CD4-positive, alpha-beta T cell (primary cell): ENCODE data around the gene POLR3E. TPM values are rescaled to one million over a fixed set of nuclear protein-coding genes. Genes with fewer than 3 reads are reported as not detected.
A peak's percentile ranks its signal among the peaks of the same experiment; 100 is the strongest.

Experiments
- ATAC-seq: fragments of 200-7000 bp; cut with Tn5 transposase; one replicate; pipeline ENCODE4 v1.10.0; 2022; ENCODE audit warnings: mild to moderate bottlenecking; ENCODE audit not compliant: poor library complexity
- CTCF ChIA-PET: fragments of 350-600 bp; sonication (Branson Sonifier 250); formaldehyde crosslinking; loops from one replicate; lab custom pipeline; 2021; ENCODE audit warnings: antibody characterized with exemption, inconsistent platforms; lab: Charles Lee
- POLR2A ChIA-PET: fragments of 350-600 bp; sonication (Branson Sonifier 250); formaldehyde crosslinking; loops from one replicate; lab custom pipeline; 2021; ENCODE audit warnings: antibody characterized with exemption, inconsistent platforms; lab: Charles Lee
- DNase-seq, 14 experiments: peaks; one replicate each; pipeline ENCODE4 v3.0.0-alpha.2; 2013 to 2020; ENCODE audit warnings: mixed read lengths in 2 of 14
- H3K27ac ChIP-seq, 2 donors: one replicate each; pipeline versions ENCODE4 v1.5.1 to v1.7.0; 2013; ENCODE audit warnings: low read length in 2 of 2, low read depth in 1 of 2, mild to moderate bottlenecking in 1 of 2
- H3K27me3 ChIP-seq, 2 experiments: 1 replicate in 1 of 2; 2 replicates in 1 of 2; pipeline versions ENCODE4 v1.6.1 to v1.7.0; 2013; ENCODE audit warnings: low read length in 2 of 2, control low read depth in 1 of 2, mild to moderate bottlenecking in 1 of 2, moderate library complexity in 1 of 2; ENCODE audit not compliant: insufficient read depth in 2 of 2, control insufficient read depth in 1 of 2
- H3K36me3 ChIP-seq: one replicate; pipeline ENCODE4 v1.6.1; 2013; ENCODE audit warnings: low read length, control low read depth; ENCODE audit not compliant: insufficient read depth
- H3K4me1 ChIP-seq: one replicate; pipeline ENCODE4 v1.6.1; 2013; ENCODE audit warnings: low read length, control low read depth; ENCODE audit not compliant: insufficient read depth
- H3K4me3 ChIP-seq: one replicate; pipeline ENCODE4 v1.5.1; 2013; ENCODE audit warnings: mild to moderate bottlenecking, low read length, moderate library complexity
- H3K9me3 ChIP-seq, 2 experiments: 1 replicate in 1 of 2; 2 replicates in 1 of 2; pipeline versions ENCODE4 v1.6.1 to v1.7.0; 2013; ENCODE audit warnings: low read length in 2 of 2, mild to moderate bottlenecking in 2 of 2, control low read depth in 1 of 2, moderate library complexity in 1 of 2; ENCODE audit not compliant: control insufficient read depth in 1 of 2, insufficient read depth in 1 of 2
- H3K27ac Mint-ChIP-seq: one replicate; pipeline ENCODE4 v1.8.0; 2020; ENCODE audit warnings: mixed read lengths
- H3K27me3 Mint-ChIP-seq: one replicate; pipeline ENCODE4 v1.8.0; 2021; ENCODE audit warnings: mixed read lengths
- H3K36me3 Mint-ChIP-seq: one replicate; pipeline ENCODE4 v1.8.0; 2021; ENCODE audit warnings: low read depth, mixed read lengths
- H3K4me1 Mint-ChIP-seq: one replicate; pipeline ENCODE4 v1.8.0; 2021; ENCODE audit warnings: low read depth, mixed read lengths
- H3K4me3 Mint-ChIP-seq: one replicate; pipeline ENCODE4 v1.8.0; 2020; ENCODE audit warnings: mild to moderate bottlenecking, mixed read lengths
- H3K9me3 Mint-ChIP-seq: one replicate; pipeline ENCODE4 v1.8.0; 2020; ENCODE audit warnings: mixed read lengths
- CTCF ChIP-seq: fragments of 200-600 bp; IDR thresholded peaks from one replicate; pipeline ENCODE4 v1.8.0; 2022; ENCODE audit warnings: antibody characterized with exemption, mild to moderate bottlenecking
- intact Hi-C, 2 experiments: fragments of 100-400 bp; cut with DNase I in 1 of 2; cut with micrococcal nuclease in 1 of 2; formaldehyde crosslinking; loops; one replicate each; pipeline versions ENCODE4 v1.15.1 to v1.9.0; 2023 to 2025; cut with DNase I, micrococcal nuclease
- total RNA-seq, 174 experiments: library from RNA in 2 of 174; stranded (reverse) in 2 of 174; gene quantifications; one replicate each; pipeline ENCODE4 v1.2.3 and lab custom pipeline; 2021 to 2026

Gene POLR3E
- total RNA-seq, 2 experiments from 2014 or later = 239 to 242 TPM

- Histone ChIP-seq H3K36me3 (peaks cover 83% of the 10 kb centered on the region), H3K9me3 (no peaks in the 10 kb centered on the region), H3K27ac (no peak overlapping the region), H3K4me1 (peaks cover 13% of the 10 kb centered on the region), H3K4me3 (no peak overlapping the region), H3K27me3 (no peaks in the 10 kb centered on the region)
- H3K4me3 Mint-ChIP-seq = no peak overlapping the region
- no peaks in the 10 kb centered on the region for H3K9me3 Mint-ChIP-seq
- POLR2A ChIA-PET = interaction anchor here (2.0 kb wide), 1 partner anchor 31 kb away, joined by 8 read pairs; no protein-coding TSS in a partner anchor
- DNase-seq = no peak
- H3K4me1 Mint-ChIP-seq = peaks cover 15% of the 10 kb centered on the region
- H3K36me3 Mint-ChIP-seq = peaks cover 86% of the 10 kb centered on the region
- intact Hi-C loops = loop anchor here in 1 of 2 experiments (5.0 kb wide), 2 partner anchors 46 to 96 kb away; partner anchors contain the start of gene CDR2
- no peak for ATAC-seq
- CTCF ChIA-PET = no interaction called here
- TF ChIP-seq CTCF = no peak
- H3K27ac Mint-ChIP-seq = no peak overlapping the region
- no peaks in the 10 kb centered on the region for H3K27me3 Mint-ChIP-seq
Measured at GRCh38 chr16:22326369-22326652, 29.1 kb downstream of the POLR3E start.

- Mint-ChIP-seq H3K36me3 (peaks cover 90% of the 10 kb centered on the region), H3K27ac (peak overlapping the region; percentile 30), H3K9me3 (no peaks in the 10 kb centered on the region), H3K4me3 (no peak overlapping the region), H3K4me1 (peaks cover 19% of the 10 kb centered on the region), H3K27me3 (no peaks in the 10 kb centered on the region)
- H3K36me3 ChIP-seq = peaks cover 83% of the 10 kb centered on the region
- POLR2A ChIA-PET = interaction anchor here (2.0 to 4.2 kb wide), 2 partner anchors 31 to 46 kb away, joined by 8 to 21 read pairs; no protein-coding TSS in a partner anchor
- DNase-seq = peak in 1 of 14 experiments; percentile 9
- CTCF ChIA-PET = no interaction called here
- peaks cover 7% of the 10 kb centered on the region for H3K4me1 ChIP-seq
- TF ChIP-seq CTCF = no peak
- intact Hi-C loops = loop anchor here in 1 of 2 experiments (5.0 kb wide), 2 partner anchors 45 to 95 kb away; partner anchors contain the start of gene CDR2
- H3K9me3 ChIP-seq = no peaks in the 10 kb centered on the region
- H3K27me3 ChIP-seq = no peaks in the 10 kb centered on the region
- ATAC-seq = no peak
- H3K27ac ChIP-seq = no peak overlapping the region
- no peak overlapping the region for H3K4me3 ChIP-seq
Measured at GRCh38 chr16:22326771-22327445, 29.7 kb downstream of the POLR3E start.

GRCh38 chr16:22327446-22327775 lies 30.2 kb downstream of the POLR3E start:
- Mint-ChIP-seq H3K4me1 (peaks cover 19% of the 10 kb centered on the region), H3K27ac (peak overlapping the region; percentile 30), H3K36me3 (peaks cover 93% of the 10 kb centered on the region), H3K27me3 (no peaks in the 10 kb centered on the region), H3K9me3 (no peaks in the 10 kb centered on the region), H3K4me3 (no peak overlapping the region)
- Histone ChIP-seq H3K4me3 (no peak overlapping the region), H3K4me1 (peaks cover 4% of the 10 kb centered on the region), H3K36me3 (peaks cover 83% of the 10 kb centered on the region), H3K27ac (no peak overlapping the region), H3K9me3 (no peaks in the 10 kb centered on the region), H3K27me3 (no peaks in the 10 kb centered on the region)
- DNase-seq (no peak), ATAC-seq (no peak)
- intact Hi-C loops = loop anchor here in 1 of 2 experiments (5.0 kb wide), 2 partner anchors 45 to 95 kb away; partner anchors contain the start of gene CDR2
- no peak for TF ChIP-seq CTCF
- POLR2A ChIA-PET = interaction anchor here (2.0 to 4.2 kb wide), 2 partner anchors 30 to 46 kb away, joined by 8 to 21 read pairs; no protein-coding TSS in a partner anchor
- CTCF ChIA-PET = no interaction called here
